ENCODE data around the gene MAP4K4.
"Not testable (repeated sequence)": the region's sequence is repeated elsewhere in the genome, so short reads cannot be mapped to it uniquely, and the experiment has no call there.

The MAP4K4 gene

GRCh38 chr2:101742547-101742946, 45.0 kb downstream of the MAP4K4 start:
- DNase-seq (ENCODE audit: low read depth, low spot score) = no peak

GRCh38 chr2:101743288-101743687, 45.8 kb downstream of the MAP4K4 start:
- DNase-seq (ENCODE audit: low read depth, low spot score) = no peak

- no peak for DNase-seq (ENCODE audit: low read depth, low spot score)
Observed at GRCh38 chr2:101744832-101745231, 47.3 kb downstream of the MAP4K4 start.

- DNase-seq (ENCODE audit: low read depth, low spot score) = no peak
Observed at GRCh38 chr2:101745711-101746694, 48.5 kb downstream of the MAP4K4 start.

GRCh38 chr2:101748000-101748399, 50.5 kb downstream of the MAP4K4 start:
- no peak for DNase-seq (ENCODE audit: low read depth, low spot score)

GRCh38 chr2:101748462-101748861, 51.0 kb downstream of the MAP4K4 start:
- DNase-seq (ENCODE audit: low read depth, low spot score) = not testable (repeated sequence)

- DNase-seq (ENCODE audit: low read depth, low spot score) = no peak
Observed at GRCh38 chr2:101750688-101751087, 53.2 kb downstream of the MAP4K4 start.

- no peak for DNase-seq (ENCODE audit: low read depth, low spot score)
Observed at GRCh38 chr2:101751276-101751815, 53.8 kb downstream of the MAP4K4 start.

GRCh38 chr2:101751875-101752619, 54.5 kb downstream of the MAP4K4 start:
- DNase-seq (ENCODE audit: low read depth, low spot score) = no peak

- no peak for DNase-seq (ENCODE audit: low read depth, low spot score)
Observed at GRCh38 chr2:101752716-101753616, 55.5 kb downstream of the MAP4K4 start.

- DNase-seq (ENCODE audit: low read depth, low spot score) = no peak
Observed at GRCh38 chr2:101753720-101754490, 56.4 kb downstream of the MAP4K4 start.

GRCh38 chr2:101754618-101755017, 57.1 kb downstream of the MAP4K4 start:
- DNase-seq (ENCODE audit: low read depth, low spot score) = no peak

GRCh38 chr2:101756266-101756665, 58.8 kb downstream of the MAP4K4 start:
- no peak for DNase-seq (ENCODE audit: low read depth, low spot score)

- no peak for DNase-seq (ENCODE audit: low read depth, low spot score)
Observed at GRCh38 chr2:101758001-101758400, 60.5 kb downstream of the MAP4K4 start.

GRCh38 chr2:101759162-101759561, 61.7 kb downstream of the MAP4K4 start:
- DNase-seq (ENCODE audit: low read depth, low spot score) = no peak

GRCh38 chr2:101762451-101763171, 65.1 kb downstream of the MAP4K4 start:
- DNase-seq (ENCODE audit: low read depth, low spot score) = no peak

GRCh38 chr2:101763496-101764333, 66.2 kb downstream of the MAP4K4 start:
- DNase-seq (ENCODE audit: low read depth, low spot score) = no peak

GRCh38 chr2:101766337-101766736, 68.8 kb downstream of the MAP4K4 start:
- DNase-seq (ENCODE audit: low read depth, low spot score) = no peak
